GM12878 (cell line): ENCODE results near the gene LAMA5. TPM values are rescaled to one million over a fixed set of nuclear protein-coding genes. Genes with fewer than 3 reads are reported as not detected.

Experiments used
- ATAC-seq: fragments of 200-7000 bp; cut with Tn5 transposase; 3 replicates; pipeline ENCODE4 v1.9.1; 2020; ENCODE audit warnings: mild to moderate bottlenecking, moderate library complexity
- BruUV-seq: library from RNA; stranded (reverse); fragments of 400-500 nt; replicated peaks from 2 replicates; lab custom pipeline; 2021; lab: Mats Ljungman, UMichigan
- CTCF ChIA-PET: fragments of 300-600 bp; sonication (Branson Sonifier 250); formaldehyde crosslinking; extraction: SDS; loops from one replicate; lab custom pipeline; 2021; ENCODE audit warnings: inconsistent platforms; lab: Yijun Ruan, JAX
- POLR2A ChIA-PET: fragments of 350-600 bp; formaldehyde crosslinking; extraction: SDS; loops from one replicate; lab custom pipeline; 2021; ENCODE audit warnings: inconsistent platforms; lab: Charles Lee
- RAD21 ChIA-PET: fragments of 300-600 bp; sonication (Branson Sonifier 250); formaldehyde crosslinking; loops from one replicate; lab custom pipeline; 2023; ENCODE audit warnings: antibody characterized with exemption; ENCODE audit not compliant: unreplicated experiment; lab: Charles Lee
- SMC1A ChIA-PET: fragments of 300-600 bp; sonication (Branson Sonifier 250); formaldehyde crosslinking; loops from one replicate; lab custom pipeline; 2023; ENCODE audit not compliant: unreplicated experiment, uncharacterized antibody; lab: Charles Lee
- DNase-seq: peaks from one replicate; pipeline ENCODE4 v3.0.0-alpha.2; 2011; ENCODE audit warnings: low read depth, low spot score
- FAIRE-seq: peaks from 3 replicates; lab custom pipeline; 2011; peaks lifted over from hg19 to GRCh38; lab: Jason Lieb, UNC
- H2AFZ ChIP-seq: 2 replicates; pipeline ENCODE4 v1.6.0; 2011; ENCODE audit warnings: low read depth, low read length, control low read depth; ENCODE audit not compliant: control insufficient read depth
- H3K27ac ChIP-seq: 2 replicates; pipeline ENCODE4 v1.5.1; 2011; ENCODE audit warnings: control low read depth; ENCODE audit not compliant: control insufficient read depth, insufficient read depth
- H3K27me3 ChIP-seq, 2 experiments: replicated peaks in 1 of 2; 2 replicates each; pipeline versions ENCODE4 v1.6.0 to v1.6.1; 2011; ENCODE audit warnings: low read length in 1 of 2; ENCODE audit not compliant: control insufficient read depth in 2 of 2, insufficient read depth in 2 of 2
- H3K36me3 ChIP-seq, 2 experiments: 2 replicates each; pipeline ENCODE4 v1.5.1; 2011; ENCODE audit warnings: low read length in 1 of 2; ENCODE audit not compliant: control insufficient read depth in 2 of 2, insufficient read depth in 2 of 2
- H3K4me1 ChIP-seq: 2 replicates; pipeline ENCODE4 v1.6.1; 2011; ENCODE audit warnings: mild to moderate bottlenecking, low read length, moderate library complexity, mixed read lengths; ENCODE audit not compliant: control insufficient read depth, insufficient read depth
- H3K4me2 ChIP-seq: 2 replicates; pipeline ENCODE4 v1.6.0; 2011; ENCODE audit warnings: control low read depth; ENCODE audit not compliant: control insufficient read depth, insufficient read depth
- H3K4me3 ChIP-seq: fragments of 200-600 bp; sonication (generic); 2 replicates; pipeline ENCODE4 v1.5.1; 2016
- H3K79me2 ChIP-seq: 2 replicates; pipeline ENCODE4 v1.6.0; 2011; ENCODE audit warnings: low read length; ENCODE audit not compliant: control insufficient read depth, insufficient read depth
- H3K9ac ChIP-seq: 2 replicates; pipeline ENCODE4 v1.8.0; 2011; ENCODE audit warnings: low read length, control low read depth, mixed read lengths; ENCODE audit not compliant: control insufficient read depth, insufficient read depth
- H3K9me3 ChIP-seq: replicated peaks from 3 replicates; pipeline ENCODE4 v1.5.1; 2011; ENCODE audit warnings: mild to moderate bottlenecking, low read length; ENCODE audit not compliant: control insufficient read depth, insufficient read depth
- H4K20me1 ChIP-seq: 2 replicates; pipeline ENCODE4 v1.6.0; 2011; ENCODE audit not compliant: control insufficient read depth, insufficient read depth
- BCL11A ChIP-seq: IDR thresholded peaks from 2 replicates; pipeline ENCODE4 v1.6.1; 2011; ENCODE audit warnings: low read depth, low read length
- CBFB ChIP-seq: IDR thresholded peaks from 2 replicates; pipeline ENCODE4 v1.6.1; 2016; ENCODE audit warnings: antibody characterized with exemption, low read depth
- DPF2 ChIP-seq: fragments of 450-650 bp; IDR thresholded peaks from 2 replicates; pipeline ENCODE4 v1.6.1; 2017; ENCODE audit warnings: mild to moderate bottlenecking
- EED ChIP-seq: sonication (generic); IDR thresholded peaks from 2 replicates; pipeline ENCODE4 v1.6.1; 2016; ENCODE audit warnings: antibody characterized with exemption, low read depth
- FOXK2 ChIP-seq: fragments of 450-650 bp; IDR thresholded peaks from 2 replicates; pipeline ENCODE4 v1.6.1; 2017; ENCODE audit warnings: mild to moderate bottlenecking, moderate library complexity
- FOXM1 ChIP-seq: IDR thresholded peaks from 2 replicates; pipeline ENCODE4 v1.6.1; 2012; ENCODE audit warnings: low read depth, mild to moderate bottlenecking, inconsistent platforms, low read length, moderate library complexity
- MTA2 ChIP-seq: fragments of 450-650 bp; IDR thresholded peaks from 2 replicates; pipeline ENCODE4 v1.6.1; 2016; ENCODE audit warnings: low read depth, mild to moderate bottlenecking, moderate library complexity
- MXI1 ChIP-seq: fragments of 150-350 bp; IDR thresholded peaks from 2 replicates; pipeline ENCODE4 v1.6.1; 2011; ENCODE audit warnings: low read depth, mild to moderate bottlenecking, inconsistent platforms, low read length, improper control_type of control experiment
- NFIC ChIP-seq: IDR thresholded peaks from 2 replicates; pipeline ENCODE4 v1.6.1; 2012; ENCODE audit warnings: low read depth, mild to moderate bottlenecking, inconsistent platforms, low read length, moderate library complexity
- NR2C2 ChIP-seq: IDR thresholded peaks from 2 replicates; pipeline ENCODE4 v1.6.1; 2011; ENCODE audit warnings: borderline replicate concordance, low read depth; ENCODE audit not compliant: control insufficient read depth, insufficient read length
- RAD51 ChIP-seq: fragments of 450-650 bp; IDR thresholded peaks from 2 replicates; pipeline ENCODE4 v1.6.1; 2016; ENCODE audit warnings: moderate library complexity, mild to moderate bottlenecking, inconsistent platforms
- RUNX3 ChIP-seq: IDR thresholded peaks from 2 replicates; pipeline ENCODE4 v1.6.1; 2012; ENCODE audit warnings: low read length, inconsistent platforms
- SPI1 ChIP-seq: IDR thresholded peaks from 2 replicates; pipeline ENCODE4 v1.6.1; 2011; ENCODE audit warnings: low read depth, mild to moderate bottlenecking, low read length, moderate library complexity, borderline replicate concordance; ENCODE audit not compliant: insufficient read depth
- SUPT20H ChIP-seq: IDR thresholded peaks from 2 replicates; pipeline ENCODE4 v1.6.1; 2011; ENCODE audit warnings: low read depth, mild to moderate bottlenecking, low read length, moderate library complexity, borderline replicate concordance; ENCODE audit not compliant: control insufficient read depth
- TCF12 ChIP-seq: IDR thresholded peaks from 2 replicates; pipeline ENCODE4 v1.6.1; 2011; ENCODE audit warnings: low read depth, mild to moderate bottlenecking, low read length
- TCF3 ChIP-seq: IDR thresholded peaks from 2 replicates; pipeline ENCODE4 v1.6.1; 2012; ENCODE audit warnings: low read depth, mild to moderate bottlenecking, low read length, borderline replicate concordance; ENCODE audit not compliant: insufficient read depth
- YY1 ChIP-seq: IDR thresholded peaks from 2 replicates; pipeline ENCODE4 v1.6.1; 2011; ENCODE audit warnings: low read depth, mild to moderate bottlenecking, low read length
- ZNF207 ChIP-seq: fragments of 450-650 bp; IDR thresholded peaks from 2 replicates; pipeline ENCODE4 v1.6.1; 2014; ENCODE audit warnings: antibody characterized with exemption, mild to moderate bottlenecking, borderline replicate concordance
- ZNF24 ChIP-seq: fragments of 450-650 bp; IDR thresholded peaks from 2 replicates; pipeline ENCODE4 v1.6.1; 2017; ENCODE audit warnings: antibody characterized with exemption, mild to moderate bottlenecking
- WGBS: methylation state at CpG from one replicate; pipeline ENCODE4 v1.1.6; 2016; ENCODE audit warnings: low lambda C conversion rate; ENCODE audit not compliant: insufficient replicate concordance, insufficient coverage; ENCODE audit errors: missing lambda C conversion rate; 5-methylcytosine and 5-hydroxymethylcytosine counted together
- in situ Hi-C: fragments of 300-500 bp; cut with MboI; formaldehyde crosslinking; loops from 9 replicates; pipeline ENCODE4 v1.14.3; 2018; ENCODE audit warnings: mixed read lengths
- intact Hi-C: fragments of 100-400 bp; cut with micrococcal nuclease; formaldehyde crosslinking; loops from one replicate; pipeline ENCODE4 v1.14.2; 2022; ENCODE audit not compliant: unreplicated experiment
- polyA plus RNA-seq, 11 experiments: library from polyadenylated mRNA; depleted of rRNA in 4 of 11; unstranded in 6 of 11; stranded (reverse) in 5 of 11; fragments of >200 nt; fragmentation: Nextera tagmentation in 4 of 11; fragmentation: Illumina TruSeq in 1 of 11; extraction: Ambion mirVana in 4 of 11; extraction: Trizol in 1 of 11; gene quantifications; 1 replicate in 1 of 11; 2 replicates in 10 of 11; pipeline versions ENCODE4 v1.2.1 to v1.2.3, GENCODE V29; 2011 to 2016; ENCODE audit warnings: inconsistent platforms in 2 of 11, missing spikeins in 2 of 11, low read depth in 1 of 11
- total RNA-seq, 4 experiments: library from RNA; depleted of rRNA in 3 of 4; stranded (reverse); fragments of >200 nt in 3 of 4; fragmentation: Illumina TruSeq in 1 of 4; extraction: Trizol in 1 of 4; gene quantifications; 2 replicates each; pipeline versions ENCODE4 v1.2.1 to v1.2.3, GENCODE V29; 2013 to 2021

LAMA5 gene
- total and polyA plus RNA-seq, 10 of the 15 experiments (the other 5 are each of a cell fraction or from before 2014, with no cell fraction given), result 0.09 to 3.1 (median 1.6) TPM; not detected in 3

DNA sequence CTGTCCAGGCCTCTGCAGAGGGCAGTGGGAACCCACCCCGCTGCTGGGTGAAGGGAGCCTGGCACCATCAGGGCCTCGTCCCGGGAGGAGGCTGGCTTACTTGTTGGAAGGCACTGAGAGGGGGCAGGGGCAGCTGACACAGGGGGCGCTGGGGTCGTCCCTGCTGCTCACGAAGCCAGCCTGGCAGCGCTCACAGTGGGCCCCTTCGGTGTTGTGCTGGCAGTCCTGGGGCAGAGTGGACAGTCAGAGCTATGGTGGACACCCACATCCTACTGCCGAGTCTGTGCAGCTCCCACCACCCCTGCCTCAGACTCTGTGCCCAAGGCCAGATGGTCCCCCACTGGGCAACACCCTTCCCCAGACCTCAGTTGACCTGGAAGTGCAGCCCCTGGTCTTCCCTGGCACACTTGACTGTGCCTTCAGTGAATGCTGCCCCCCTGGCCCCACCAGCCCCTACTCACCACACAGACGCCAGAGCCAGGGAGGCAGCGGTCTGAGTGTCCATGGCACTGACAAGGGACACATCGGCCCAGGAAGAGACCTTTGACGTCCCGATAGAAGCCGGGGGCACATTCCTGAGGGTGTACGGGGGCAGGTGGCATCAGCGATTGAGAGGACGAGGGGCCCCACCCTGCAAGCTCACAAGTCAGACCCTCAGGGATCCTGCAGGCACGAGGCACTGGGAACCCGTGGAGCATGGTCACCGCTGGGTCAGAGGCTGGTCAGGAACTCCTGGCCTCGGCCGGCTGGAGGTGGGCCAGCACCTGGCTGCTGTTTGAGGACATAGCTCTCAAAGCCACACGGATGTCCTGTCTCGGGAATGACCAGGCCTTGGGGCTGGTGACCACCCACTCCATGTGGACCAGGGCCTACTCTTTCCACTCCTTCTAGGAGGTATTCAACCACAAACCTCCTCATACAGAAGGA lies 42.9 kb downstream of the LAMA5 start (continued):
- TF ChIP-seq EED, result no peak
- no peak for TF ChIP-seq CBFB
- no peak for TF ChIP-seq YY1
- TF ChIP-seq SPI1, result no peak

DNA sequence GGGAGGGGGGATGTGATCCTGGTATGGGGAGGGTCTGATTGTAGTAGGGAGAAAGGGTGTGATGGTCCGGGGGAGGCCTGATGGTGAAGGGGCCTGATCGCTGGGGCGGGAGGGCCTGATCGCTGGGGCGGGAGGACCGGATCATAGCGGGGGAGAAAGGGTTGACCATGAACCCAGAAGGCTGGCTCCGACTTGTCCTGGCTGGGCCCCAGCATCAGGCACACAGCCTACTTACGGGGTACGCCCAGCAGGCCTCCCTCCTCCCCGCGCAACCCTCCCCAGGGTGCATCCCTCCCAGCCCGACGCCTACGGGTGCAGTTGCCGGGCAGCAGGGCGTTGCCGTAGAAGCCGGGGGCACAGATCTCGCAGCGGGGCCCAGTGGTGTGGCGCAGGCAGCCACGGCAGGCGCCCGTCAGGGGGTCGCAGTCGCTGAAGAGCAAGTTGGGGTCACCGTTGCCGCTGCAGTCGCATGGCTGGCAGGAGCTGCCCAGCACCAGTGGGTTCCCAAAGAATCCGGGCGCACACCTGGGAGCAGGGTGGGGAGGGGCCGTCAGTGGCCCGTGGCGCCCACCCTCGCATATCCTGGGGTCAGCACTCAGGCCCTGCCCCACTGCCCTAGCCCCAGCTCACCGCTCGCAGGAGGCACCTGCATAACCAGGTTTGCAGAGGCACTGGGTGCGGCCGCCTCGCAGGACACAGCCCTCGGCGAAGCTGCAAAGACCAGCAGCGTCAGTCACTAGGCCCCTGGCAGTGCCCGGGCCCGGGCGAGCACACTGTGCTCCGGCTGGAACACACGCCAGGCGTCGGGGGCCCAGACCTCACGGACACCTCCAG lies 43.7 kb downstream of the LAMA5 start:
- TF ChIP-seq SUPT20H (no peak), YY1 (no peak), TCF12 (no peak), TCF3 (no peak), MTA2 (no peak), BCL11A (no peak), NR2C2 (no peak), FOXM1 (no peak), NFIC (no peak), RUNX3 (no peak), MXI1 (no peak), RAD51 (no peak), FOXK2 (no peak), ZNF207 (no peak), EED (no peak), ZNF24 (no peak), DPF2 (no peak)
- no peaks in the 10 kb centered on the region for H3K27me3 ChIP-seq
- no peak overlapping the region for H2AFZ ChIP-seq
- SMC1A ChIA-PET, result no interaction called here
- WGBS, result 83% methylated on average over 52 of the region's 52 CpGs
- intact Hi-C loops (no loop called here), in situ Hi-C loops (no loop called here)
- no peaks in the 10 kb centered on the region for H3K36me3 ChIP-seq
- DNase-seq, result no peak
- H3K79me2 ChIP-seq, result no peaks in the 10 kb centered on the region
- no peaks in the 10 kb centered on the region for H4K20me1 ChIP-seq
- ATAC-seq, result no peak
- no peak for FAIRE-seq
- H3K4me3 ChIP-seq, result no peak overlapping the region
- H3K4me1 ChIP-seq, result no peaks in the 10 kb centered on the region
- CTCF ChIA-PET, result no interaction called here
- no peak overlapping the region for H3K4me2 ChIP-seq
- POLR2A ChIA-PET, result no interaction called here
- no peaks in the 10 kb centered on the region for H3K9me3 ChIP-seq
- H3K27ac ChIP-seq, result no peak overlapping the region
- H3K9ac ChIP-seq, result no peak overlapping the region
- BruUV-seq, result no TSS peak
- RAD21 ChIA-PET, result no interaction called here
